ENCODE data around the gene DAAM1.

DNA sequence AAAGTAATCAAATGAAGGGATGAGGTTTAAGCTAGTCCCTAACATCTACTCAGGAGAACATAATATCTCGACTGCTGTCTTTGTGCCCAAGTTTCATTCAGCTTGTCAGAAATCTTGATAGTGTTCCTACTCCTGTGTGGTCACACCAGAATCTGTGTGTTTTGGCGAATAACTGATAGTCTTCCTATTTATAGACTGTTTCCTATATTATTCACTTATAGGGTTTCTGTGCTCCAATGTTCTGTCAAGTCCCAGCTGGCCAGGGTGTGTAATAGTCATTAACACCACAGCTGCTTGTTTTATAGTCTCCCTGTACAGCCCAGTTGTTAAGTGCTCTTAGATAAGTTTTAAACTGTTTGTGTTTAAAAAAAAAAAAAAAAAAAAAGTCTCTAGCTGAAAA is 230.8 kb downstream of the DAAM1 start:
- TF ChIP-seq ZC3H10 (CRISPR knock-in tag; IDR thresholded peaks at IDR 0.05) (no peak), ZFP30 (CRISPR knock-in tag; IDR thresholded peaks at IDR 0.05) (no peak), ZFP3 (CRISPR knock-in tag; IDR thresholded peaks at IDR 0.05) (no peak), ARNTL (CRISPR knock-in tag; IDR thresholded peaks at IDR 0.05; ENCODE audit: borderline replicate concordance, low read depth) (no peak), ZNF70 (CRISPR knock-in tag; IDR thresholded peaks at IDR 0.05) (no peak), RARB (CRISPR knock-in tag; IDR thresholded peaks at IDR 0.05) (no peak)
- TF ChIP-seq, protein P1, sequence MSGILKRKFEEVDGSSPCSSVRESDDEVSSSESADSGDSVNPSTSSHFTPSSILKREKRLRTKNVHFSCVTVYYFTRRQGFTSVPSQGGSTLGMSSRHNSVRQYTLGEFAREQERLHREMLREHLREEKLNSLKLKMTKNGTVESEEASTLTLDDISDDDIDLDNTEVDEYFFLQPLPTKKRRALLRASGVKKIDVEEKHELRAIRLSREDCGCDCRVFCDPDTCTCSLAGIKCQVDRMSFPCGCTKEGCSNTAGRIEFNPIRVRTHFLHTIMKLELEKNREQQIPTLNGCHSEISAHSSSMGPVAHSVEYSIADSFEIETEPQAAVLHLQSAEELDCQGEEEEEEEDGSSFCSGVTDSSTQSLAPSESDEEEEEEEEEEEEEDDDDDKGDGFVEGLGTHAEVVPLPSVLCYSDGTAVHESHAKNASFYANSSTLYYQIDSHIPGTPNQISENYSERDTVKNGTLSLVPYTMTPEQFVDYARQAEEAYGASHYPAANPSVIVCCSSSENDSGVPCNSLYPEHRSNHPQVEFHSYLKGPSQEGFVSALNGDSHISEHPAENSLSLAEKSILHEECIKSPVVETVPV (CRISPR knock-in tag; IDR thresholded peaks at IDR 0.05) = no peak
- TF ChIP-seq, protein P2, sequence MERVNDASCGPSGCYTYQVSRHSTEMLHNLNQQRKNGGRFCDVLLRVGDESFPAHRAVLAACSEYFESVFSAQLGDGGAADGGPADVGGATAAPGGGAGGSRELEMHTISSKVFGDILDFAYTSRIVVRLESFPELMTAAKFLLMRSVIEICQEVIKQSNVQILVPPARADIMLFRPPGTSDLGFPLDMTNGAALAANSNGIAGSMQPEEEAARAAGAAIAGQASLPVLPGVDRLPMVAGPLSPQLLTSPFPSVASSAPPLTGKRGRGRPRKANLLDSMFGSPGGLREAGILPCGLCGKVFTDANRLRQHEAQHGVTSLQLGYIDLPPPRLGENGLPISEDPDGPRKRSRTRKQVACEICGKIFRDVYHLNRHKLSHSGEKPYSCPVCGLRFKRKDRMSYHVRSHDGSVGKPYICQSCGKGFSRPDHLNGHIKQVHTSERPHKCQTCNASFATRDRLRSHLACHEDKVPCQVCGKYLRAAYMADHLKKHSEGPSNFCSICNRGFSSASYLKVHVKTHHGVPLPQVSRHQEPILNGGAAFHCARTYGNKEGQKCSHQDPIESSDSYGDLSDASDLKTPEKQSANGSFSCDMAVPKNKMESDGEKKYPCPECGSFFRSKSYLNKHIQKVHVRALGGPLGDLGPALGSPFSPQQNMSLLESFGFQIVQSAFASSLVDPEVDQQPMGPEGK (CRISPR knock-in tag; IDR thresholded peaks at IDR 0.05; ENCODE audit: borderline replicate concordance) = no peak
- TF ChIP-seq, protein P3, sequence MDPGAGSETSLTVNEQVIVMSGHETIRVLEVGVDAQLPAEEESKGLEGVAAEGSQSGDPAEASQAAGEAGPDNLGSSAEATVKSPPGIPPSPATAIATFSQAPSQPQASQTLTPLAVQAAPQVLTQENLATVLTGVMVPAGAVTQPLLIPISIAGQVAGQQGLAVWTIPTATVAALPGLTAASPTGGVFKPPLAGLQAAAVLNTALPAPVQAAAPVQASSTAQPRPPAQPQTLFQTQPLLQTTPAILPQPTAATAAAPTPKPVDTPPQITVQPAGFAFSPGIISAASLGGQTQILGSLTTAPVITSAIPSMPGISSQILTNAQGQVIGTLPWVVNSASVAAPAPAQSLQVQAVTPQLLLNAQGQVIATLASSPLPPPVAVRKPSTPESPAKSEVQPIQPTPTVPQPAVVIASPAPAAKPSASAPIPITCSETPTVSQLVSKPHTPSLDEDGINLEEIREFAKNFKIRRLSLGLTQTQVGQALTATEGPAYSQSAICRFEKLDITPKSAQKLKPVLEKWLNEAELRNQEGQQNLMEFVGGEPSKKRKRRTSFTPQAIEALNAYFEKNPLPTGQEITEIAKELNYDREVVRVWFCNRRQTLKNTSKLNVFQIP (CRISPR knock-in tag; IDR thresholded peaks at IDR 0.05; ENCODE audit: borderline replicate concordance, low read depth) = no peak
- TF ChIP-seq, protein P4, sequence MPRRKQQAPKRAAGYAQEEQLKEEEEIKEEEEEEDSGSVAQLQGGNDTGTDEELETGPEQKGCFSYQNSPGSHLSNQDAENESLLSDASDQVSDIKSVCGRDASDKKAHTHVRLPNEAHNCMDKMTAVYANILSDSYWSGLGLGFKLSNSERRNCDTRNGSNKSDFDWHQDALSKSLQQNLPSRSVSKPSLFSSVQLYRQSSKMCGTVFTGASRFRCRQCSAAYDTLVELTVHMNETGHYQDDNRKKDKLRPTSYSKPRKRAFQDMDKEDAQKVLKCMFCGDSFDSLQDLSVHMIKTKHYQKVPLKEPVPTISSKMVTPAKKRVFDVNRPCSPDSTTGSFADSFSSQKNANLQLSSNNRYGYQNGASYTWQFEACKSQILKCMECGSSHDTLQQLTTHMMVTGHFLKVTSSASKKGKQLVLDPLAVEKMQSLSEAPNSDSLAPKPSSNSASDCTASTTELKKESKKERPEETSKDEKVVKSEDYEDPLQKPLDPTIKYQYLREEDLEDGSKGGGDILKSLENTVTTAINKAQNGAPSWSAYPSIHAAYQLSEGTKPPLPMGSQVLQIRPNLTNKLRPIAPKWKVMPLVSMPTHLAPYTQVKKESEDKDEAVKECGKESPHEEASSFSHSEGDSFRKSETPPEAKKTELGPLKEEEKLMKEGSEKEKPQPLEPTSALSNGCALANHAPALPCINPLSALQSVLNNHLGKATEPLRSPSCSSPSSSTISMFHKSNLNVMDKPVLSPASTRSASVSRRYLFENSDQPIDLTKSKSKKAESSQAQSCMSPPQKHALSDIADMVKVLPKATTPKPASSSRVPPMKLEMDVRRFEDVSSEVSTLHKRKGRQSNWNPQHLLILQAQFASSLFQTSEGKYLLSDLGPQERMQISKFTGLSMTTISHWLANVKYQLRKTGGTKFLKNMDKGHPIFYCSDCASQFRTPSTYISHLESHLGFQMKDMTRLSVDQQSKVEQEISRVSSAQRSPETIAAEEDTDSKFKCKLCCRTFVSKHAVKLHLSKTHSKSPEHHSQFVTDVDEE (CRISPR knock-in tag; IDR thresholded peaks at IDR 0.05) = no peak

Data from SK-N-SH treated with all-trans-retinoic acid at 6 μM for 48 hours (cell line).